GM18861 (cell line): Measurements from ENCODE around the gene DBF4B.

Experiments
- ATAC-seq: cut with Tn5 transposase; IDR thresholded peaks from one replicate; pipeline ENCODE4 v1.9.1; 2021; ENCODE audit not compliant: unreplicated experiment

DBF4B gene

DNA sequence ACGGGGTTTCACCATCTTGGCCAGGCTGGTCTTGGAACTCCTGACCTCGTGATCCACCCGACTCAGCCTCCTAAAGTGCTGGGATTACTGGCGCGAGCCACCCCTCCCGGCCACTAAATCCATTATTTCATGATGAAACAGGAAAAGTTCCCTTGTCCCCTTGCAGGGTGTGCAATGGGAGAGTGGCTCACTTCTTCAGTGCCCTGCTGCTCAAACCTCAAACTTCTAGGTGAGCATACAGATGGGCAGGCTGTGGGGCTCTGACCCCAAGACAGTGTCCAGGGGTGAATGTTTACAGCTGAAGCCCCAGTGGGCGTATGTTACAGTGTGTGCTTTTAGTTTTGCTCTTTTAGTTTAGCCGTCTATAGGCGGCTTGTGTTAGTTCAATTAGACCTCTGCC is 87.0 kb downstream of the DBF4B start:
- ATAC-seq = no peak

DNA sequence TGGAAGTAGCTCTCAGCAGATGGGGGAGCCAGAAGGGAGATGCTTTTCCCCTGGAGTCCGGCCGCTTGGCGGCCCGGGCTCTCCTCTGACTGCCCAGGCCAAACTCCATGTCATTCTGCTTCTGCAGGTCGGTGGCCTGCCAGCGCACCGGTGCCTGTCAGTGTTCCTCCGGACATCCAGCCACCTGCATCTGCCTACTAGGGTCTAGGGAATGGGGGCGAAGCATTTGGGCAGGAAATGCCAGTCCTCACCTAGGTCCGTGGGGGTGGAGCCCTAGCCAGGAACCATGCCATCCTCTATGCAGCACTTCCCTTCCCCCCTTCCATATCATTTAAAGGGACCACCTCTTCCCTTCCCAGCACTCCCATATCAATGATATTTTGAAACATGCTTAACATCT is 87.5 kb downstream of the DBF4B start:
- no peak for ATAC-seq

DNA sequence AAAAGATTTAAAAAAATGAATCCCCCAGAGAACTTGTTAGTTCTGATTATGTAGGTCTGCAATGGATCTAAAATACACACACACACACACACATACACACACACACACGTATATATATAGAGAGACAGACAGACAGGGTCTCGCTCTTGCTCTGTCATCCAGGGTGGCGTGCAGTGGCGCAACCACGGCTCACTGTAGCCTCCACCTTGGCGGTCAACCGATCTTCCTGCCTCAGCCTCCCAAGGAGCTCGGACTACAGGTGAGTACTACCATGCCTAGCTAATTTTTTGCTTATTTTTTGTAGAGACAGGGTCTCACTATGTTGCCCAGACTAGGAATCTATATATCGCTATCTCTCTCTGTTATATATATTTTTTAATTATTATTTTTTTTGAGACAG is 88.3 kb downstream of the DBF4B start:
- ATAC-seq = no peak

DNA sequence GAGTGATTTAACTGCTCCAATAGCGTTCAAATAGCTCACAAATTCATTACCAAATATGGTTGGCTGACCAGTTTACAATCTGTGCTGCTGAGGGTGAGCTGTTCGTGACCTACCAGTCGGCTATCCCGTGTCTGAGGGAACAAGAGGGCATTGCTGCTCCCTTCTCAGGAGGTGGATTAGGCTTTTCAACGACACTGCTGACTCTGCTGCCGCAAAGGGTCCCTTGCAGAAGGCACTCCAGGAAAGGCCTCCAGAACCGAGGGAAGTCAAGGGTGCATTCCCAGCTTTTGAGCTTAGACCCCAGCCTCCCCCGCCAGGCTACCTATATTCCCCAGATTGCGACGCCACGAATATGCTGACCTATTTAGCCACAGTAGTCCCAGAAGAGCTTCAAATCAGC is 89.3 kb downstream of the DBF4B start:
- ATAC-seq = no peak

DNA sequence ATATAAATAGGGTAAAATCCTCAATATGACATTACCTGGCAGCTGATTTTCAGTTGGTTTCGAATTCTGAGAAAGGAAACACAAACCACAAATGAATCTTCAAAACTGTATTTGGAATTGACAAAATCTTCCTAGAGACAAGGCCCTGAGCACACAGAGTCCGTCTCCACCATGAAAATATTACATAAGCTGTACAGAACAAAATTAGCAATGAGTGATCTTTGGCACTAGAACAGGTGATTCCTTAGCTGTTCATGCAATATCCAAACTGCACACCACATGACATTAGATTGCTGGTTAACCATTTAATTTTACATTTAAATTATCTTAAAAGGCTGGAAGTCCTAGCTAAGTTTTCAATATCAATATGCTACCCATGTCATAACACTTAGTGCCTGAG is 89.9 kb downstream of the DBF4B start:
- ATAC-seq = no peak
